NCI-H82 (cell line): ENCODE results near the gene SLC12A1.
"Not testable (repeated sequence)": the region's sequence is repeated elsewhere in the genome, so short reads cannot be mapped to it uniquely, and the experiment has no call there.

Experiments
- DNase-seq: peaks from one replicate; lab custom pipeline; 2025; lab: John Stamatoyannopoulos, UW

The SLC12A1 gene

DNA sequence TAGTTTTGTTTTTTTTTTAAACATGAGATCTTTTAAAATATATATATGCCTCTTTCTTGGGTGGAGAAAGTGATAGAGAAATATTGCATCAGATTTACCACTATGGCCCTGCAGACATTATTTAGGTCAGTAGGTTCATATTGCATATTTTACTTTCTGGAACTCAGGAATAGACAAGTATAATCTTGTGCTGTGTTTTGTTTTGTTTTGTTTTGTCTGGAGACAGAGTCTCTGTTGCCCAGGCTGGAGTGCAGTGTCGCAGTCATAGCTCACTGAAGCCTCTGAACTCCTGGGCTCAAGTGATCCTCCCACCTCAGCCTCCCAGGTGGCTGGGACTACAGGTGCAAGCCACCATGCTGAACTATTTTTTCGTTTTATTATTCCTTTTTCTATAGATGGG, 103.6 kb downstream of the SLC12A1 start:
- no peak for DNase-seq

DNA sequence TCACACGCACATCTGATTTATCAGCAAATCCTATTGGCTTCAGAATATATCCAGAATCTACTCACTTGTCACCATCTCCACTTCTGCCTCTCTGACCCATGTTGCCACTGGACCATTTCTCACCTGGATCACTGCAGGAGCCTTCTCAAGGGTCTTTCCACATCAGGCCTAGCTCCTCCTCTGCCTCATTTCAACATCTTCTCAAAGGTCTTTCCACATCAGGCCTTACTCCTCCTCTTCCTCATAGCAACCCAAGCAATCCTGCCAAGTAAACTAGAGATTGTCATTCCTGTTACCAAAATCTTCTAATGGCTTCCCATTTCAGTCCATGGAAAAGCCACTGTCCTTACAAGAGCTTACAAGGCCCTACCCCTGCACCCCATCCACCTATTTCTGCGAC, 107.1 kb downstream of the SLC12A1 start:
- no peak for DNase-seq

DNA sequence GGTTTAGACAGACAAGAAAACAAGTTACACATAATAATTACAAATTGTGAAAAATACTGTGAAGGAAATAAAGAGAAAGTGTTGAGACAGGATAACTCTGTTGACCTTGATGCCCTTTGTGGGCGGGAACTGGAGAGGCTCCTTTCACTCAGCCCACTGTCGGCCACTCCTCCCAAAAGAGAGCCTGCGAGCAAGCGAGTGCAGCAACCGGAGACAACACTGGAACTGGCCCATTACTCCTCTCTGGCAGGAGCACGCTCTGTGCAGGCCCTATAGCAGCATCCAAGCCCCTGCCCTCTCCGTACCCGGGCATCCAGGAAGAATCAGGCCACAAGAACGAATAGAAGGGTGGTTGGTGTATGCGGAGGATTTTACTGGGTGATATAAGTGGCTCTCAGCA, 108.9 kb downstream of the SLC12A1 start:
- DNase-seq: no peak

DNA sequence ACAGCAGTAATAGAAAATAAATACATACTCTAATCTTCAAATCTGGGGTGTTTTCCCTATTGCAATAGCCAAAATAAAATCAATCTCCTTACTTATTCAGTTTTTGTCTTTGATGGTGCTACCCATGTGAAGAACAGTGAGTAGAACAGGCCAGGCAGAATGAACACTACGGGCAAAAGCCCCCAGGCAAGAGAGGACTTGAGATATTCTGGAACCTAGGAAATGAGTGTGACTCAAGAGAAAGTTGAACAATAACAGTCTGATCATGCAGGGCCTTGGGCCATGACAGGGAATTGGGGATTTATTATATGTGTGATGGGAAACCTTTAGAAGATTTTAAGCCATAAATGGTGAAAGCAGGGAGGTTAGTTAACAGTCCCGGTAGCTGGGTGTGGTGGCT, 111.1 kb downstream of the SLC12A1 start:
- DNase-seq: no peak

DNA sequence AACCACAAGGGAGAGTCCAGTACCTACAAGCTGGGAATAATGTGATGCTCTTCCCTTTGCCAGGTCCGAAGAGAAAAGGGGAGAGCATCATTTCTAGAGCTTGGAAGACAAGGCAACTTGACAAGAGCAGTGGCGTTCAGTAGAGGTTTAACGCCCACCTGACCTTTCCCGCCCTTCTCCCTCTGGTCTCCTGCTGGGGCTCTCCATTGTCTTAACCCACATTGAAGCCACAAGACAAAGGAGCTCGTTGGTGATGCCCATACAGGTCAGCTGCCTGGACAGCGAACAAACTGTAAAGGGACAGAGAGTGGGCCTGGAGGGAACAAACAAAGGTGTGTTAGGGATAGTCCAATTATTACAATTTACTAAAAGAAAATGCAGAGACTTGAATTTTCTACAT, 112.0 kb downstream of the SLC12A1 start:
- no peak for DNase-seq

DNA sequence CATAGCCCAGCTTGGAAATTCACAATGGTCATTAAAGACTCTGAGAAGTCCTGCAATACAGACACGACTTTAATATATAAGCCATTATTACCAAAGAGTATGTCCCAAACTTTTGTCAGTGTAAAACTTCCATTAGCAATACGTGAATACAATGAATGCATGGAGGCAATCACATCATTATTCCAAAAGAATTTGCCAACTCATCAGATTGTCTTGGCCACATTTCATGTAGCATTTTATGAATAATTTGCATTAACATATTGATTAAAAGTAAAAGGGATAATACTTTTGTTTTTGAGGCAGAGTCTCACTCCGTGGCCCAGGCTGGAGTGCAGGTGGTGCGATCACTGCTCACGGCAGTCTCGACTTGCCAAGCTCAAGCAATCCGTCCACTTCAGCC, 117.2 kb downstream of the SLC12A1 start:
- no peak for DNase-seq

DNA sequence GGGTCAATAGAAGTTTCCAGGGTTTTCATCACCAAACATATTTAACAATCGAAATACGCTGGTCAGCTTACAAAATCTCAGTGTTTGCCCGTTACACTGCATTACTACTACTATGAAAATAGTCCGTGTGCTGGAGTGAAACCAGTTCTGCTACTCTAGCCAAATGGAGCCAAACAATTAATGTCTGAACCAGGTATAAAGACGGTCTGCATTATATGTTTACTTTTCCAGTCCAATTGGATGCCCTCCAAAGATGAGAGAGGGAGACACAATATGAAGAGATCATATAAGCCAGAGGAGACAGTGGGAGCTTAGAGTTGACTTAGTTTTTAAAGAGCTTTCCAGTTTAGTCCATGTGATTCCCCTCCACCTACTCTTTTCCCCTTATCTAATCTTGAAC, 118.8 kb downstream of the SLC12A1 start:
- DNase-seq: no peak

DNA sequence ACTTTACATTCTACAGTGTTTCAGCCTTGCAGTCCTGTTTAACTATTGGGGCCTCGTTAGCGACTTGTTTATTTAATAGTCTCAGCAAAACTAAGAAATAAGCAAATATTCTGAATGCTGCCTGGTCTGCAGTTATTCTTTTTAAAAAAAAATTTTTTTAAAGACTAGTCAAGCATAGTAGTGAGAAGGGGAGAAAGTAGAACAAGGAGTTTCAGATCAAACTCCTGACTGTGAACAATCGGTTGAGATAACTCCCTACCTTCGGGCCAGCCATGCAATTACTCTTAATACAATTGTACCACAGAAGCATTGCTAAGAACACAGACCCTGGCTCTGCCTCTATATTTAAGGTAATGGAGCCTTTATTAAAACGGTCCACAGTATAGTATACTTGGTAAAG, 119.3 kb downstream of the SLC12A1 start:
- DNase-seq: no peak

DNA sequence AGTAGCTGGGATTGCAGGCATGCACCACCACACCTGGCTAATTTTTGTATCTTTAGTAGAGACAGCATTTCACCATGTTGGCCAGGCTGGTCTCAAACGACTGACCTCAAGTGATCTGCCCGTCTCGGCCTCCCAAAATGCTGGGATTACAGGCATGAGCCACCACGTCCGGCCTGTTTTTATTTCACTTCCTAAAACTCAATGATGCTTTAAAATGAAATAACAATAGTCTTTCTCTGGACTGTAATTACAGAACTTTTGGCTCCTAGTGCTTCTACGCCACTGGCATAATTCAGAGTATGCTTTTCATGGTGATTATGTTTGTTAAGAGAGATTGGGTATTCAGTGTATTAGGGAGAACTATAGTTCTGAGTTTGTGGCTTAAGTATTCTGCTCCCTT, 120.1 kb downstream of the SLC12A1 start:
- DNase-seq: not testable (repeated sequence)

DNA sequence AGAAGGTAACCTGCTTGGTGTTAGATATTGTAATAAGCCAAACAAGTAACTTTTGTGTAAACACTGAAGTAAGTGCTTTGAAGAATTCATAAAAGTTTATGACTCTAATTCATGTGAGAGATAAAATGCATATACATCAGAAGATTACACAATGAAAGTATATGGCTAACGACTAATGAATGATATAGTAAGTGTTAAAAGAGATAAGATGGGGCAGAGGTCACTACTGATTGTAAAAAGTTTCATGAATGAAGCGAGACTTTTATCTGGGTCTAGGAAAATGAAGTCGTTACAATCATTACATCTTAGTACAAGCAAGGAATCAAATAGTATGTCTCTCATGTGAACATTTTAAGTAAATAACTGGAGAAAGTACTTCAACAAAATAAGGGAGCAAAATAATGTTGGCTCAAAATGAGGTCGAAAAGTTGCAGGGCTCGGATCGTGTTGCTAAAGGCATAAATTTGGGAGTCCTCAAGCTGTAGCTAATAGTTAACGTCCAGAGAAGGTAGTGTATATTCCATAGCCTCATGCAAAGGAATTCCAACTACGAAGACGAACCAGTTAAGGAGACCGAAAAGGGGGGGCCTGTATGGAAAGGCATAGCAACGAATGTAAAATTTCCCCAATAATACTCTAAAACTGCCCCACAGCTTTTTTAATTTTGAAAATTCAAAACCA, 124.1 kb downstream of the SLC12A1 start:
- DNase-seq: peak; percentile 44

DNA sequence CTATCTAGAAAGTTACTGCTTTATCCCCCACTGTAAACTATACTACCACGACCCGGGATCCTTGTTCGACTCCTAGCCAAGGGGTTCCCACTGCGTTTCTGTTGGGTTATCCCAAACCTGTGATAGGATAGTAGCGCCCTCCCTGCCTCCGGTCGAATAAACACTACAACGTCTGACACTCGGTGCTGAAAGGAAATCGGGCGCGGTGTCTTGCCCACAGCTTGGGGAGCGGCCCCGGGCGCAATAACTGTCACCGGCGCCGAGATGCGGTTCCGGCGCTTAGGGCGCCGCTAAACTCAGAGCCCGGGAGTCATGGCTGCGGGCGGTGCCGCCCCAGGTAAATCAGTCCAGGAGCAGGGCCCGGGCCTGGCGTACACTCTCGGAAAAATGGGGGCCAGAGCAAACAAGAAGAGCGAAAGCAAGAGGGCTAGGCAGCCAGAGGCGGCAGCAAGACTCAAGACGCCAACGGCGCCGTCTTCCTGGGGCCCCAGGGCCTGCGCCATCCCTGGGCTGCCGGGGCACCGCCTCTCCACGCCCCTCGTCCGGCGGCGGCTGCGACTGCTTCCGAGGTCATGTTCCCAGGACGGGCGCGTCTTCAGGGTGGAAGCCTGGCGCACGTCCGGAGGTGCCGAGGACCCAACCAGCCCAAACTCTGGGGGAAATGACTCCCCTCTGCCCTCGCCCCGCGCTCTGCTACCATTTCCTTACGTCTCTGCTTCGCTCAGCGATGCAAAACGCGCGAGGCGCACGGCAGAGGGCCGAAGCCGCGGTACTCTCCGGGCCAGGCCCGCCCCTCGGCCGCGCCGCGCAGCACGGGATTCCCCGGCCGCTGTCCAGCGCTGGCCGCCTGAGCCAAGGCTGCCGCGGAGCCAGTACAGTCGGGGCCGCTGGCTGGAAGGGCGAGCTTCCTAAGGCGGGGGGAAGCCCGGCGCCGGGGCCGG, 125.0 kb downstream of the SLC12A1 start, which contains the start of gene DUT:
Gene DUT, plus strand, starts transcription at position 575 of the 941 bp plus-strand sequence. Its CDS starts 87 bp downstream, at position 662.
- DNase-seq: peak; percentile 78

DNA sequence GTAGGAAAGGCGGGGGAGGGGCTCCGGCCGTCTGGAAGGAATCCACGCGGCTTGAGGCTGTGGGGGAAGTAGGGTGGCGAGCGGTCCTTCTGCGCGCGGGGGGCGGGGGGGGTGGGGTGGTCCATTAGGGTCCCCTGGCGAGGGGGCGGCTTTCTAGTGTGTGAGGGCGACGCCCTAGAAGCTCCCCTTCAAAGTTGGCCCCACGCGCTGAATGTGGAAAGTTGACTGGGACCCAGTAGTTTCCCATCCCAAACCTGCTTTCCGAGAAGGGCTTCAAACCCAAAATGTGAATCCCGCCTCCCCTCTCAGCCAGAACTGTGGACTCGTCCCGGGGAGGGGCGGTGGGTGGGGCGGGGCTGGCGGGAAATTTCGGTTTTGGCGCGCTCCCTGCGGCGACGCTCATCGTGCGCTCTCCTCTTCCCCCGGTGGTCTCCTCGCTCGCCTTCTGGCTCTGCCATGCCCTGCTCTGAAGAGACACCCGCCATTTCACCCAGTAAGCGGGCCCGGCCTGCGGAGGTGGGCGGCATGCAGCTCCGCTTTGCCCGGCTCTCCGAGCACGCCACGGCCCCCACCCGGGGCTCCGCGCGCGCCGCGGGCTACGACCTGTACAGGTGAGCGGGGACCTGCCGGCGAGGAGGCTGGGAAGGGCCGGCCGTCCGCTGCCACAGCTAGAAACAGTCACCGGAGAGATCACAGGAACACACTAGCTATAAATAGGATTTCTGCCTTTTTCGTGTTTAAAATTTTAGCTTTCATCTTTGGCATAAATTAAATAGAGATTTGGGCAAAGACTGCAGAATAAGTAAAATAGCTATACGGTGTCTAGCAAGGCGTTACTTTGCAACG, 125.9 kb downstream of the SLC12A1 start:
- DNase-seq: peak; percentile 93

DNA sequence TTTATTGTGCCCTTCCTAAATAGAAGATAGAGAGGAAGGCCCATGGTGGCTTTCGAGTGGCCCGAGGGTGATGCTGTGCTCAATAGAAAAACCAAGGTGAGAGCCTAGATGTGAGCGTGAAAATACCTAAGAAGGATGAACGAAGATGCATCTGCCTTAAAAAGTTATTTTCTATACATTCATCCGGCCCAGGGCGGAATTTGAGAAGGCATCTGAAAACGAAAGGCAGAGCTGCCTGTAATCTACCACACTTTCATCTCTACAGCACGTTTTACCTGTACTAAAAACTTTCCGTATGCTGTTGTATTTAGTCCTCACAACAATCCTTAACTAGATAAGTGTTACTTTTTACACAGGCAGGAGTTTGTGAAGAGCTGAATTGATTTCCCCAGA, 126.5 kb downstream of the SLC12A1 start:
- peak; percentile 35 for DNase-seq

DNA sequence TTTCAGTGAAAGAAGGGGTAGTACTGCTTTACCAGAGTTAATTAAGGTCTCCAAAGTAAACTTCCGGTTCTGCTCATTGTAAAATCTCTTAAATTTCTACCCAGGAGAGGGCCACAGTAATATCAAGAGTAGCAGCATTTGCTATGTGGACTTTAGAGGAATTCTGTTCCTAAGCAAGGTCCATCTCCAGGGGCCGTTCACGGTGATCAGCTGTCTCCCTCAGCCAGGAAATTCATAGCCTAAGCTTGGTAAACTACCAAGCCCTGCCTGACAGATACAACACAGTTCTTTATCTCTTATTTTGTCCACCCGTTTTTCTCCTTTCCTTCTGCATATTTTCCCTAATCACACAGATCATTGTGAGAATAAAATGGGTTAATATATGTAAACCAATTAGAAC, 127.4 kb downstream of the SLC12A1 start:
- peak; percentile 23 for DNase-seq

DNA sequence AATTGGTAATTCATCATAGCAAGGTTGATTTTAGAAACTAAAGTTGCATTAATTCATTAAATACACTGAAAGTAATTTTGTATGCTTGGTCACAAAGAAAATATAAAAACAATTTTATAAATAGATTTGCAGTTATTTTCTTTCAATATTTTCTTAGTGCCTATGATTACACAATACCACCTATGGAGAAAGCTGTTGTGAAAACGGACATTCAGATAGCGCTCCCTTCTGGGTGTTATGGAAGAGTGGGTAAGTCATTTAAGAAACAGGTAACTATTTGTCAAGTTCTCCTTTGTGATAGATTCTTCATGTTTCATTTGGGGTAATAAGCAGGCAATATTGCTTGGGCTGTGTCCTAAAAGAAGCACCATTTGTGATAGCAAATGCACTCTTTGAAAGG, 128.2 kb downstream of the SLC12A1 start:
- DNase-seq: no peak

DNA sequence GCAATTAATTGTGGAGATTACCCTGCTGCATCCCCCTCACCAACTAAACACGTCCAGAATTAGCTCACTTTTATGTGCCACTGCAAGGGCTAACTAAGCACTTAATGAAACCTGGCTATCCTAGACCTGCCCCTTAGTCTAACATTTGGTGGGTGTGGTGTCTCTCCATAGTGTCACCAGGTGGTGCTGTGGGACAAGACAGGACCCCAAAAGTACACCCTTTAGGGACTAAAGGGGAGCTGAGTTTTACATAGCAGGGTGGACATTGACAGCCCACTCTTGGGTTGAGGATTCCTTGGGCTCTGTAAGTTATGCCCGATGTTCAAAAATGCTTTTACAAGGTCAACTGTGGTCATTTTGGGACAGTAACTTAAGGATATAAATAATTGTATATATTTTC, 130.8 kb downstream of the SLC12A1 start:
- peak; percentile 63 for DNase-seq

DNA sequence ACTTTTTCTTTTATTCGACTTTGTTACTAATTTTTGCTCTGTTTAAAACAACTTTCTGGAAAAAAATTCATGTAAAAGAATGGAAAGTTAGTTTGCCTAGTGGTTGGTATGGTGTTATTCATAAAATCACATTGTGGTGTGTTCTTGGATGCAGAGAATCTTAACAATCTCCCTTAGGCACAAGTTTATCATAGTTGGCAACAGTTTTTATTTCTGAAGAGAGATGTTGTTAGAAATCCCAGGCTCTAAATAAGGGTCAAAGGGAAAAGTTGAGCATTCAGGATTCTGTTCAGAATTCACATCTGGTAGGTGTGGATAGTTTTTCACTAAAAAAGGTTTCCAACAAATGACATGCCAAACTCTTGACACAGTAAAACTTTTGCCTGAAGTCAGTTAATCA, 131.5 kb downstream of the SLC12A1 start:
- no peak for DNase-seq

DNA sequence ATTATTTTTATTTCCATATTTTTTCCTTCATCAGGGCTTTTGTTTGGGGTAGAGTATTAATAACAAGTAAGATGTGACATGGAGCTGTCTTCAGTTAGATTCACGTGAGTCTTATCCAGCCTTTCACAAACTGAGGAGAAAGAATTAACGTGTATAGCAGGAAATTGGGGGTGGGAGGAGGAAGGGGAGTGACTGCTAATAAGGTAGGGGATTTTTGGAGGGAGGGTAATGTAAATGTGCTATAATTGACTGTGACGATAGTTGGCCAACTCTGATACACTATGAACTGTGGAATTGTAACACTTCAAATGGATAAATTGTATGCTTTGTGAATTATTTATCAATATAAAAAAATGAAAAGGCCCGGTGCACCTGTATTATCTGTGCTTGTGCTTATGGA, 134.0 kb downstream of the SLC12A1 start:
- DNase-seq: no peak

DNA sequence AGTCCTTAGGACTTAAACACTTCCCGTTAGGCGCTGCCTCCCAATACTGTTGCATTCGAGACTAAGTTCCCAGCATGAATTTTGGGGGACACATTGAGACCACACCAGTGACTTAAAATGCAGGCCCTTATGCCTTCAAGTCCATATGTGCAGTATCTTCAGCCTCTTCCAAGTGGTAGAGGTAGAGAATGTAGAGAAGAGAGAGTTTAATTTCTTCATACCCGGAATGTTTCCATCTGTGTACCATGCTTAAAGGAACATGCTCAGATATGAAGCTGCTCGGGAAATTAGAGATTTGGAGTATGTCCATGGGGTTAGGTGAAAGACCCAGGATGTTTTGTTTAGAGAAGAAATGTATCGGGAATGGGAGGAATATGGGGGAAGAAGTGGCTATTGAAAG, 137.8 kb downstream of the SLC12A1 start:
- DNase-seq: no peak

DNA sequence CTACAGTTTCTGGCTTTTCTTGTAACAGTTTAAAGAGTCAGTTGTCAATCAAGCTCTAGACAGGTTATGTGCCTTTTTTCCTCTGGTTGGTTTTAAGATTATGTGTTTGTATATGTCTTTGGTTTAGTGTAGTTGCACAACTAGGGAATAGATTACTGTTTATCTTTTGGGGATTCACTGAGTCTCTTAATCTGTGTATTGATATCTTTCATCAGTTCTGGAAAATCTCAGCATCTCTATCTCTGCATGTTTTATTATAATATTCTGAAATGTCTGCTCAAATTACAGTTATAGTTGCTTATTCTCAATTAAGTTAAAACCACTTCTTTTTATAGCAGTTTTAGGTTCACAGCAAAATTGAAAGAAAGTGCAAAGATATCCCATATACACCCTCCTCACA, 139.4 kb downstream of the SLC12A1 start:
- no peak for DNase-seq

DNA sequence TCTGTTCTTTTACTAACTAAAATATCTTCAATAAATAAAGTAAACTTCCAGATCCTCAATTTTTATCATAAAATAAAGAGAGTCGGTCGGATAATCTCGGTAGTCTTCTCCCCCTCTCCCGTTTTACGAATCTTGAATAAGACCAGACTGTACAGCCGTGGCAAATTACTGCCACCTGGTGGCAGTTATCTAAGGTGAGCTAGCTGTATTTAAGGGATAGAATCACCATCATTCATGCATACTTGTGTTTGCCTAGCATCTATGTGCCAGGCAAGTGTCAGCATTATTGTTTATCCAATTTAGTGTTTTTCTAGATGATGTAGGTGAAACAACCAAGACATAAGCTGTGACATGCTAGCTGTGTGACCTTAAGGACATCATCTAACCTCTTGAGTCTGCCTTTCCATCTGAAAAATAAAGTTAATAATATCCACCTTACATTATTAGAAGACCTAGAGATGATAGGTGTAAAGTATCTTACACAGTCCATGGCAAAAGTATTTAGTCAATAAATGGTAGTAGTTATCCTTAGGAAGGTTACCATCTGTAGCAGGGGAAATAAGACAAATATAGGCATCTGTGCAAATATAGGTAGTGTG, 146.5 kb downstream of the SLC12A1 start:
- peak; percentile 91 for DNase-seq
